ENCODE data around the gene BARHL1.

BARHL1 gene

GRCh38 chr9:132609184-132609583 lies 26.8 kb downstream of the BARHL1 start:
- no peak for DNase-seq (ENCODE audit: low read depth)
- no peak overlapping the region for H3K4me3 ChIP-seq (ENCODE audit: low read depth, low read length)
- no peak for TF ChIP-seq CTCF (IDR thresholded peaks at IDR 0.05; ENCODE audit: insufficient read depth, low read depth, low read length, missing control alignments)

- no peak for DNase-seq (ENCODE audit: low read depth)
- no peak overlapping the region for H3K4me3 ChIP-seq (ENCODE audit: low read depth, low read length)
- TF ChIP-seq CTCF (IDR thresholded peaks at IDR 0.05; ENCODE audit: insufficient read depth, low read depth, low read length, missing control alignments), result no peak
Measured at GRCh38 chr9:132609829-132610228, 27.4 kb downstream of the BARHL1 start.

GRCh38 chr9:132610661-132611060 lies 28.3 kb downstream of the BARHL1 start:
- DNase-seq (ENCODE audit: low read depth), result no peak
- TF ChIP-seq CTCF (IDR thresholded peaks at IDR 0.05; ENCODE audit: insufficient read depth, low read depth, low read length, missing control alignments), result no peak

GRCh38 chr9:132614324-132614723 lies 31.9 kb downstream of the BARHL1 start:
- H3K4me3 ChIP-seq (ENCODE audit: low read depth, low read length), result no peak overlapping the region
- DNase-seq (ENCODE audit: low read depth), result no peak
- no peak for TF ChIP-seq CTCF (IDR thresholded peaks at IDR 0.05; ENCODE audit: insufficient read depth, low read depth, low read length, missing control alignments)

More at GRCh38 chr9:132610661-132611060, 28.3 kb downstream of the BARHL1 start:
- H3K4me3 ChIP-seq (ENCODE audit: low read depth, low read length), result no peak overlapping the region

- no peak overlapping the region for H3K4me3 ChIP-seq (ENCODE audit: low read depth, low read length)
- no peak for DNase-seq (ENCODE audit: low read depth)
- TF ChIP-seq CTCF (IDR thresholded peaks at IDR 0.05; ENCODE audit: insufficient read depth, low read depth, low read length, missing control alignments), result no peak
Measured at GRCh38 chr9:132615774-132616173, 33.4 kb downstream of the BARHL1 start.

- no peak overlapping the region for H3K4me3 ChIP-seq (ENCODE audit: low read depth, low read length)
- DNase-seq (ENCODE audit: low read depth), result no peak
- no peak for TF ChIP-seq CTCF (IDR thresholded peaks at IDR 0.05; ENCODE audit: insufficient read depth, low read depth, low read length, missing control alignments)
Measured at GRCh38 chr9:132616725-132617124, 34.3 kb downstream of the BARHL1 start.

GRCh38 chr9:132622159-132622558 lies 39.8 kb downstream of the BARHL1 start:
- DNase-seq (ENCODE audit: low read depth), result no peak
- no peak for TF ChIP-seq CTCF (IDR thresholded peaks at IDR 0.05; ENCODE audit: insufficient read depth, low read depth, low read length, missing control alignments)
- H3K4me3 ChIP-seq (ENCODE audit: low read depth, low read length), result no peak overlapping the region

Data from GM12865 (cell line).